VCaP (cell line): ENCODE results near the gene GRIP2.

Experiments used
- H3K27ac ChIP-seq: fragments of 450-650 bp; 2 replicates; pipeline ENCODE4 v1.5.1; 2017
- CTCF ChIP-seq: fragments of 450-650 bp; conservative IDR thresholded peaks from 2 replicates; pipeline ENCODE4 v1.5.1; 2017; ENCODE audit warnings: mild to moderate bottlenecking, moderate library complexity

The GRIP2 gene

DNA sequence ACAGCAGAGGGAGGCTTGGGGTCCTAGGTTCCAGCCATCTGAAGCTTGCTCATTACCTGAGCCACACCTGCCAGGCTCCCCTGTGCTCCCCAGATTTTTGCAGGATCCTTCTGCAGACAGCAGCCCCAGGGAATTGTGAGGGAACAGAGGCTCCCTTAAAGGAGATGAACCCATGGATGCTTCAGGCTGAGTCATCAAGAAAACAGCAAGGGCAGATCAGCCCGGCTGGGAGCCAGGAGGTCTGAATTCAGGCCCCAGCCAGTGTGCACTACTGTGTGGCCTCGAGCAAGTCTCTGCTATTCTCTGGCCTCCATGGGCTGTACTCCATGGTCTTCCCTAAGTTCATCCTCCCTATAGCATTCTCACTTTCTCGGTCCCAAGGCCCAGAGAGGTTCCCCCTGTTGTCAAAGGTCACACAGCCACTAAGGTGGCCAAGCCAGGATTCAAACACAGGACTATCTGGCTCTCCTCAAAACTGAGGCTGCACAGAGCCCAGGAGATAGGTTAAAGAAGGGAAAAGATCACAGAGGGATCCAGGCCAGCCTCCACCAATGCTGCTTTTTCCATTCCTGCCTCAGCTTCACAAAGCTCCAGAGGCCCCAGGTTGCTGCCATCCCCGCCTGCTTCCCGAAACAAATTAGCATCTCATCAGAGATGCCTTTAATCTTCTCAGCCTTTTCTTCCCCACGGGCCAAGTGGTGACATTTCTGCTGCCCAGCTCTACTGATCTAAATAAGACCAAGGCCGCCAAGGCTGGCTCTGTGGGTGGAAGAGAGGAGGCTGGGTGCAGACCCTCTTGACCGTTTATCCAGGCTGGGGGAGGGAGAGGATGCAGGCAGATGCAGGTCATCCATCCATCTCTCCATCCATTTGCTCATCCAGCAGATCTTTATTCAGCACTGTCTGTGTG lies 21.2 kb upstream of the GRIP2 start:
- no peak for TF ChIP-seq CTCF
- no peak overlapping the region for H3K27ac ChIP-seq

DNA sequence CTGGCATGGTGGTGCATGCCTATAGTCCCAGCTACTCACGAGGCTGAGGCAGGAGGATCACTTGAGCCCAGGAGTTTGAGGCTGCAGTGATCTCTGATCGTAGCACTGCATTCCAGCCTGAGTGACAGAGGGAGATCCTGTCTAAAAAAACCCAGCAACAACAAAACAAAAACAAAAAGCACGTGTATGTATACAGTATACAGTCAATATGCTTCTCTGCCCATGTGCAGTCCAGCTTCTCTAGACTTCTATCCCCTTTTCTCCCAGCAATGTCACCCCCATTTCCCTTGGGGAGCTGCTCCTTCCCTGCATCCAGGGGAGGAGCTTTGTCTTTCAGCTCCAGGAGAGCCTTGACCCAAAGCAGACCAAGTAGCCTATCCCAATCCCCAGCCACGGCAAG lies 20.0 kb upstream of the GRIP2 start:
- H3K27ac ChIP-seq: no peak overlapping the region
- no peak for TF ChIP-seq CTCF

GRCh38 chr3:14558029-14558428 lies 17.9 kb upstream of the GRIP2 start:
- H3K27ac ChIP-seq: no peak overlapping the region
- no peak for TF ChIP-seq CTCF

GRCh38 chr3:14555835-14556234 lies 15.7 kb upstream of the GRIP2 start:
- TF ChIP-seq CTCF: no peak
- no peak overlapping the region for H3K27ac ChIP-seq

- no peak for TF ChIP-seq CTCF
Observed at GRCh38 chr3:14554715-14555114, 14.6 kb upstream of the GRIP2 start.

DNA sequence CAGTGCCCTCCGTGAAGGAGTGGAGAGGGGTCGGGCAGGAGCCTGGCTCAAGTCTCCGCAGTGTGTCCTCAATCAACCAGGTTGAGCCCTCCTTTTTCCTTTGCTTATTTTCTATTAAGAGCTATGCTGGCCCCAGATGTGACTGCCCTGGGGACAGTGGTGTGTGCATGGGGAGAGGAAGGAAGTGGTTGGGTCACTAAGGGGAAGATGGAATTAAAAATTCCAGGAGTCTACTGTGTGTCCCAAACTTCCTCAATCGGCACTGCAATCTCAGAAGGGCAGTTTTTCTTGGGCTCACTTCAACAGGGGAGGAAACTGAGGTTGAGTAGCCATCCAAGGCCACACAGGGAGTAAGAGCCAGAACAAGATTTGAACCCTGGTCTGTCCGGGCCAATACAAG lies 13.7 kb upstream of the GRIP2 start:
- no peak for TF ChIP-seq CTCF
- no peak overlapping the region for H3K27ac ChIP-seq

More at GRCh38 chr3:14554715-14555114, 14.6 kb upstream of the GRIP2 start:
- H3K27ac ChIP-seq: no peak overlapping the region

DNA sequence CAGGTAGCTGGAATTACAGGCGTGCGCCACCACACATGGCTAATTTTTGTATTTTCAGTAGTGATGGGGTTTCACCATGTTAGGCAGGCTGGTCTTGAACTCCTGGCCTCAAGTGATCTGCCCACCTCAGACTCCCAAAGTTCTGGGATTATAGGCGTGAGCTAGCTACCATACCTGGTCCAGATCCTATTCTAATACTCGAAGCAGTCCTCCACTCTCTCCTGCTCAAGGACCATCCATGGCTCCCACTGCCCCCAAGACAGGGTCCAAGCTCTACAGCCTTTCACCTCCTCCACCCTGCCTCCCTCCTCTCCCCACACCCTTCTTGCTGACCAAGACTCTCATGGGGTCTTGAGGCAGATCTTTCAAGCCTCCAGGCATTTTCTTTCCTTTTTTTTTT lies 12.6 kb upstream of the GRIP2 start:
- TF ChIP-seq CTCF: no peak
- no peak overlapping the region for H3K27ac ChIP-seq
